ENCODE data around the gene OR8B3. TPM values are rescaled to one million over a fixed set of nuclear protein-coding genes. Genes with fewer than 3 reads are reported as not detected.
"Not testable (repeated sequence)": the region's sequence is repeated elsewhere in the genome, so short reads cannot be mapped to it uniquely, and the experiment has no call there.

OR8B3 gene
- total and polyA plus RNA-seq, 4 donors: not detected

GRCh38 chr11:124424384-124424921 lies 25.6 kb upstream of the OR8B3 start, which contains the start of gene OR8B4:
Gene OR8B4, minus strand, starts transcription at chr11:124424871. Its CDS starts 0 bp downstream, at chr11:124424871.
- Histone ChIP-seq H3K36me3 (ENCODE audit: control insufficient read depth, insufficient read depth, low read length) (no peaks in the 10 kb centered on the region), H3K9me3 (ENCODE audit: control insufficient read depth, insufficient read depth, low read length) (peaks cover under 1% of the 10 kb centered on the region), H3K4me1 (ENCODE audit: control insufficient read depth, insufficient read depth, low read length) (no peaks in the 10 kb centered on the region), H3K27ac (ENCODE audit: low read depth, low read length) (no peak within 1 kb of the TSS), H3K4me3 (ENCODE audit: low read depth, low read length) (no peak within 1 kb of the TSS), H3K27me3 (ENCODE audit: control insufficient read depth, insufficient read depth, low read length) (no peaks in the 10 kb centered on the region)
- DNase-seq (ENCODE audit: low read depth in 4 of 6, low spot score in 6 of 6): no peak
- WGBS (ENCODE audit: insufficient coverage): 75% methylated on average over 1 of the region's 2 CpGs

GRCh38 chr11:124421043-124421442 lies 22.2 kb upstream of the OR8B3 start:
- H3K36me3 ChIP-seq (ENCODE audit: control insufficient read depth, insufficient read depth, low read length): no peaks in the 10 kb centered on the region
- no peak overlapping the region for H3K4me3 ChIP-seq (ENCODE audit: low read depth, low read length)
- H3K27ac ChIP-seq (ENCODE audit: low read depth, low read length): no peak overlapping the region
- H3K4me1 ChIP-seq (ENCODE audit: control insufficient read depth, insufficient read depth, low read length): no peaks in the 10 kb centered on the region
- WGBS (ENCODE audit: insufficient coverage): 95% methylated on average over 3 of the region's 4 CpGs
- H3K9me3 ChIP-seq (ENCODE audit: control insufficient read depth, insufficient read depth, low read length): no peaks in the 10 kb centered on the region
- no peaks in the 10 kb centered on the region for H3K27me3 ChIP-seq (ENCODE audit: control insufficient read depth, insufficient read depth, low read length)
- DNase-seq (ENCODE audit: low read depth in 4 of 6, low spot score in 6 of 6): no peak

- no CpG with 5 or more reads among the region's 5 CpGs for WGBS (ENCODE audit: insufficient coverage)
- H3K9me3 ChIP-seq (ENCODE audit: control insufficient read depth, insufficient read depth, low read length): no peaks in the 10 kb centered on the region
- peak in 3 of 6 donors; percentile 2 to 84 (median 38) for DNase-seq (ENCODE audit: low read depth in 4 of 6, low spot score in 6 of 6)
- H3K4me3 ChIP-seq (ENCODE audit: low read depth, low read length): no peak overlapping the region
- H3K27me3 ChIP-seq (ENCODE audit: control insufficient read depth, insufficient read depth, low read length): no peaks in the 10 kb centered on the region
- H3K4me1 ChIP-seq (ENCODE audit: control insufficient read depth, insufficient read depth, low read length): no peaks in the 10 kb centered on the region
- H3K27ac ChIP-seq (ENCODE audit: low read depth, low read length): no peak overlapping the region
- H3K36me3 ChIP-seq (ENCODE audit: control insufficient read depth, insufficient read depth, low read length): no peaks in the 10 kb centered on the region
These were observed 16.6 kb upstream of the OR8B3 start for GRCh38 chr11:124415356-124415923.

- Histone ChIP-seq H3K36me3 (ENCODE audit: control insufficient read depth, insufficient read depth, low read length) (no peaks in the 10 kb centered on the region), H3K4me1 (ENCODE audit: control insufficient read depth, insufficient read depth, low read length) (no peaks in the 10 kb centered on the region), H3K4me3 (ENCODE audit: low read depth, low read length) (no peak overlapping the region), H3K27me3 (ENCODE audit: control insufficient read depth, insufficient read depth, low read length) (no peaks in the 10 kb centered on the region), H3K9me3 (ENCODE audit: control insufficient read depth, insufficient read depth, low read length) (no peaks in the 10 kb centered on the region), H3K27ac (ENCODE audit: low read depth, low read length) (no peak overlapping the region)
- WGBS (ENCODE audit: insufficient coverage): 82% methylated on average over 5 of the region's 7 CpGs
- DNase-seq (ENCODE audit: low read depth in 4 of 6, low spot score in 6 of 6): no peak
These were observed 11.1 kb upstream of the OR8B3 start for GRCh38 chr11:124409906-124410305.

- Histone ChIP-seq H3K4me3 (ENCODE audit: low read depth, low read length) (no peak overlapping the region), H3K36me3 (ENCODE audit: control insufficient read depth, insufficient read depth, low read length) (no peaks in the 10 kb centered on the region), H3K27me3 (ENCODE audit: control insufficient read depth, insufficient read depth, low read length) (no peaks in the 10 kb centered on the region), H3K4me1 (ENCODE audit: control insufficient read depth, insufficient read depth, low read length) (no peaks in the 10 kb centered on the region), H3K9me3 (ENCODE audit: control insufficient read depth, insufficient read depth, low read length) (no peaks in the 10 kb centered on the region), H3K27ac (ENCODE audit: low read depth, low read length) (no peak overlapping the region)
- DNase-seq (ENCODE audit: low read depth in 4 of 6, low spot score in 6 of 6): peak in 1 of 6 donors; percentile 49
- 60% methylated on average over 1 of the region's 2 CpGs for WGBS (ENCODE audit: insufficient coverage)
These were observed 6.8 kb upstream of the OR8B3 start for GRCh38 chr11:124405581-124405980.

GRCh38 chr11:124403186-124403585 lies 4.4 kb upstream of the OR8B3 start:
- not testable (repeated sequence) for DNase-seq (ENCODE audit: low read depth in 4 of 6, low spot score in 6 of 6); H3K27ac ChIP-seq (ENCODE audit: low read depth, low read length); H3K4me3 ChIP-seq (ENCODE audit: low read depth, low read length); H3K27me3 ChIP-seq (ENCODE audit: control insufficient read depth, insufficient read depth, low read length); H3K36me3 ChIP-seq (ENCODE audit: control insufficient read depth, insufficient read depth, low read length); H3K4me1 ChIP-seq (ENCODE audit: control insufficient read depth, insufficient read depth, low read length); H3K9me3 ChIP-seq (ENCODE audit: control insufficient read depth, insufficient read depth, low read length)
- no CpG with 5 or more reads among the region's 27 CpGs for WGBS (ENCODE audit: insufficient coverage)

GRCh38 chr11:124402326-124402922 lies 3.6 kb upstream of the OR8B3 start:
- no peaks in the 10 kb centered on the region for H3K27me3 ChIP-seq (ENCODE audit: control insufficient read depth, insufficient read depth, low read length)
- no peak overlapping the region for H3K27ac ChIP-seq (ENCODE audit: low read depth, low read length)
- WGBS (ENCODE audit: insufficient coverage): 50% methylated on average over 1 of the region's 8 CpGs
- peak in 4 of 6 donors; percentile 26 to 81 (median 46) for DNase-seq (ENCODE audit: low read depth in 4 of 6, low spot score in 6 of 6)
- no peaks in the 10 kb centered on the region for H3K36me3 ChIP-seq (ENCODE audit: control insufficient read depth, insufficient read depth, low read length)
- H3K4me3 ChIP-seq (ENCODE audit: low read depth, low read length): no peak overlapping the region
- no peaks in the 10 kb centered on the region for H3K9me3 ChIP-seq (ENCODE audit: control insufficient read depth, insufficient read depth, low read length)
- no peaks in the 10 kb centered on the region for H3K4me1 ChIP-seq (ENCODE audit: control insufficient read depth, insufficient read depth, low read length)

- H3K27ac ChIP-seq (ENCODE audit: low read depth, low read length); DNase-seq (ENCODE audit: low read depth in 4 of 6, low spot score in 6 of 6); H3K9me3 ChIP-seq (ENCODE audit: control insufficient read depth, insufficient read depth, low read length); H3K4me3 ChIP-seq (ENCODE audit: low read depth, low read length); H3K36me3 ChIP-seq (ENCODE audit: control insufficient read depth, insufficient read depth, low read length); H3K27me3 ChIP-seq (ENCODE audit: control insufficient read depth, insufficient read depth, low read length); H3K4me1 ChIP-seq (ENCODE audit: control insufficient read depth, insufficient read depth, low read length): not testable (repeated sequence)
- no CpG with 5 or more reads among the region's 4 CpGs for WGBS (ENCODE audit: insufficient coverage)
These were observed 2.0 kb downstream of the OR8B3 start for GRCh38 chr11:124396847-124397246.

- Histone ChIP-seq H3K27me3 (ENCODE audit: control insufficient read depth, insufficient read depth, low read length) (no peaks in the 10 kb centered on the region), H3K27ac (ENCODE audit: low read depth, low read length) (no peak overlapping the region), H3K9me3 (ENCODE audit: control insufficient read depth, insufficient read depth, low read length) (no peaks in the 10 kb centered on the region), H3K4me3 (ENCODE audit: low read depth, low read length) (no peak overlapping the region), H3K36me3 (ENCODE audit: control insufficient read depth, insufficient read depth, low read length) (no peaks in the 10 kb centered on the region), H3K4me1 (ENCODE audit: control insufficient read depth, insufficient read depth, low read length) (no peaks in the 10 kb centered on the region)
- WGBS (ENCODE audit: insufficient coverage): no CpG with 5 or more reads among the region's 3 CpGs
- DNase-seq (ENCODE audit: low read depth in 4 of 6, low spot score in 6 of 6): no peak
These were observed 4.4 kb downstream of the OR8B3 start for GRCh38 chr11:124394408-124394807.

- H3K27ac ChIP-seq (ENCODE audit: low read depth, low read length): no peak within 1 kb of the TSS
- H3K4me1 ChIP-seq (ENCODE audit: control insufficient read depth, insufficient read depth, low read length): no peaks in the 10 kb centered on the region
- no peaks in the 10 kb centered on the region for H3K36me3 ChIP-seq (ENCODE audit: control insufficient read depth, insufficient read depth, low read length)
- H3K27me3 ChIP-seq (ENCODE audit: control insufficient read depth, insufficient read depth, low read length): no peaks in the 10 kb centered on the region
- WGBS (ENCODE audit: insufficient coverage): no CpG with 5 or more reads among the region's 2 CpGs
- no peak within 1 kb of the TSS for H3K4me3 ChIP-seq (ENCODE audit: low read depth, low read length)
- DNase-seq (ENCODE audit: low read depth in 4 of 6, low spot score in 6 of 6): no peak
- no peaks in the 10 kb centered on the region for H3K9me3 ChIP-seq (ENCODE audit: control insufficient read depth, insufficient read depth, low read length)
These were observed 14.4 kb downstream of the OR8B3 start, which contains the start of gene OR8B2 for GRCh38 chr11:124384399-124384798. Gene OR8B2, minus strand, starts transcription at chr11:124384499. Its CDS starts 1,156 bp downstream, at chr11:124383343.
